LoVo (cell line): ENCODE measurements around the gene DNAAF5.
"Not testable (repeated sequence)": the region's sequence is repeated elsewhere in the genome, so short reads cannot be mapped to it uniquely, and the experiment has no call there.

Experiments used
- DNase-seq: peaks from one replicate; pipeline ENCODE4 v3.0.0-alpha.2; 2016; ENCODE audit warnings: low spot score

The DNAAF5 gene

DNA sequence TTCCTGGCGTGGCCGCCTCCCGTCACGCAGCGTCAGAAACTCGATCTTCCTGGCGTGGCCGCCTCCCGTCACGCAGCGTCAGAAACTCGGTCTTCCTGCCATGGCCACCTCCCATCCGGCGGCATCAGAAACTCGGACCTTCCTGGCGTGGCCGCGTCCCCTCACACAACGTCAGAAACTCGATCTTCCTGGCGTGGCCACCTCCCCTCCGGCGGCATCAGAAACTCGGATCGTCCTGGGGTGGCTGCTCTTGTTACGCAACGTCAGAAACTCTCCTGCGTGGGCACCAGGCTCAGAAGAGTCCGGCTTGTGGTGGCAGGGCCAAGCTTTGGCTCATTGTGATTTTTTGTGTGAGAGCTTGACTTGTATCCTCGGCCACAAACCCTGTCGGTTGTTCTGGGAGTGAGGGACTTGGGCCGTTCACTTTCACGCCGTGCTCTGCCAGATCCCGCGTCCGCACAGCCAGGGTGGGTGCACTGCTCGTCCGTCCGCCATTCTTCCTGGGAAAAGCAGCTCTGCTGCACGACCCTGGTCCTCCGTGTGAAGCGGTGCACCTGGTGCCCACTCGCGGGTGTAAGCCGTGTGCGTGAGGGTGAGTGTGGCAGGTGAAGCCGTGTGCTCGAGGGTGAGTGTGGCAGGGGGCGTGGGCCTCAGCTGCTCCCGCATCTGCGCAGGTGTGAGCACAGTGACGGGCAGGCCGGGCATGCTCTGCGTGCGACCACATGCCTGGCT is 56.4 kb downstream of the DNAAF5 start:
- no peak for DNase-seq

DNA sequence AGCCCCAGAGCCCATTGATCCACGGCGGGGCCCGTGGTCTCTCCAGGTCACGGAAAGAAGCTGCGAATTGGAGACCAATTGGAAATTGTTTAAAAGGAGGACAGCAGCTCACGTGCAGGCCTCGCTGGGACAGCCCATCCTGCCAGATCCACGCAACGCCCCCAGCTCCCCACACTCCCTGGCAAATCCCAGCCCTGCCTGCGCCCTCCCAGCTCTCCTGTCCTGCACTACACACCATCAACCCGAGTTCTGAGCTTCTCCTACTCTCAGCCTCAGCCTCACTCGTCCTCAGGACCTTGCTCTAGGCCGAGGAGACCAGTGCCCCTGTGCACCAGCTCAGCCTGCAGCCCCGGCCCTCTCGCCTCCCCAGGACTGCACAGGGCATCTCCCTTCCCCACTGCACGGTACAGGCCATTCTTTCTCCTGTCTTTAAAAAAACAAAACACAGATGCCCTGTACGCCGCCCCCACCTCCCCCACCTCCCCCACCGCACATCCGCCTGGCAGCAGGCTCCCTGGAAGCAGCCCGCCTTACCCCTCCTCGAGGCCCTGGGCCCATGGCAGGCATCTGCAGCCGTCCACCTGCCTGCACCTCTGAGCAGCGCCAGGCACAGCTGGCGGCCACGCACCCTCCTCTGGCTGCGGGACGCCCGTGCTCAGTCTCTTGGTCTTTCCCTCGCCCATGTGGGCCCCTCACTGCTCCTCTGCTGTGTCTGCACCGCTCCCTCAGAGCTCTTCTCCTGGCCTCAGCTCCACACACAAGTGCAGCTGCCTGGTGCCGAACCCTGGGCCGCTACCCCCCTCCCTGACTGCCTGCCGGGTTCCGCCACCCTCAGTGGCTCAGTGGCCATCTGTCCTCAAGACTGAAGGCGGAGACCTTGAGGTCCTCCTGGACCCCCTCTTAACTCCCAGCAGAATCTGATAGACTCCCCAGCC is 57.3 kb downstream of the DNAAF5 start:
- no peak for DNase-seq

DNA sequence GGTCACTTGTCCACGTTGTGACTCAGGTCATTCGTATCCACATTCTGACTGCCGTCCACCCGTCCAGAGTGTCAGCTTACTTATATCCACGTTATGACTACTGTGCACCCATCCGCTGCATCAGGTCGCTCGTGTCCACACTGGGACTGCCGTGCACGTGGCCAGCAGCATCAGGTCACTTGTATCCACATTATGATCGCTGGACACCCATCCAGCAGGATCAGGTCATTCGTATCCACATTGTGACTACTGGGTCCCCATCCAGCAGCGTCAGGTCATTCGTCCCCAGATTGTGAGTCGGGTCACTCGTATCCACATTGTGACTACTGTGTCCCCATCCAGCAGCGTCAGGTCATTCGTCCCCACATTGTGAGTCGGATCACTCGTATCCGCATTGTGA is 58.5 kb downstream of the DNAAF5 start:
- no peak for DNase-seq

DNA sequence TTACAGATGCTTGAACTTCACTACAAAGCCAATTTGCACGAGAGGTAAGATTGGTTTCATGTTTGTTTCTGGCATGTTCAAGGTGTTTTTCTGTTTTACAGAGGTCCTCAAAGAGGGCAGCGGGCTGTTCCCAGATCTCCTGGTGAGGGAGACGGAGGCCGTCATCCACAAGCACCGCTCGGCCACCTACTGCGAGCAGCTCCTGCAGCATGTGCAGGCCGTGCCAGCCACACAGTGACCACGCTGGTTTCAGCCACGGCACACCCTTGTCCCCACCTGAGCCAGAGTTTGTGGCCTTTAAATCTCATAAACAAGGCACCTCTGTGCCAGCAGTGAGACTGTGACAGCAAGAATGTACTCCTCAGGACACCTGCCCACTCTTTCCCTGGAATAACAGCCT is 58.9 kb downstream of the DNAAF5 start:
- no peak for DNase-seq

DNA sequence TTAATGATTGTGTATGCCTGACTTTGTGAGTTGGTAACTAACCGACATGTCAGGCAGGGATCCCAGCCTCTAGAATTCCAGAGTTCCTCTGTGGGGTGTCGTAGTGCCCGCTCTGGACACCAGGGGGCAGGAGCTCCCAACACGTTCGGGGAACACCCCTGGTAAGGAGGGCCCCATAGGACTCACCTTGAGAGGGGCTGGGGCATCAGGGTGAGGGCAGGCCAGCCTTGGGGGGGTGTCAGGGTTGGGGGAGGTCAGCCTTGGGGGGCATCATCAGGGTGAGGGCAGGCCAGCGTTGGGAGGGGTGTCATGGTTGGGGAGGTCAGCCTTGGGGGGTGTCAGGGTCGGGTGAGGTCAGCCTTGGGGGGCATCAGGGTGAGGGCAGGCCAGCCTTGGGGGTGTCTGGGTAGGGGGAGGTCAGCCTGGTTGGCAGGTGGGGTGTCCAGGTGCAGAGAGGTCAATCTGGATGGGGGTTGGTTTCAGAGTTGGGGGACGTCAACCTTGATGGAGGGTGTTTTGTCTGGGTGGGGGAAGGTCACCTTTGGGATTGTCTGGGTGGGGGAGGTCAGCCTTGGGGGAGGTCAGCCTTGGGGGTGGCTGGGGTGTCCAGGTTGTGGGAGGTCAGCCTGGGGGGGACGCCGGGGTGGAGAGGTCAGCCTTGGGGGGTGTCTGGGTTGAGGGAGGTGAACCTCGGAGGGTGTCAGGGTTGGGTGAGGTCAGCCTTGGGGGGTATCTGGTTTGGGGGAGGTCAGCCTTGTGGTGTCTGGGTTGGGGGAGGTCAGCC is 60.2 kb downstream of the DNAAF5 start:
- DNase-seq = peak; percentile 65

DNA sequence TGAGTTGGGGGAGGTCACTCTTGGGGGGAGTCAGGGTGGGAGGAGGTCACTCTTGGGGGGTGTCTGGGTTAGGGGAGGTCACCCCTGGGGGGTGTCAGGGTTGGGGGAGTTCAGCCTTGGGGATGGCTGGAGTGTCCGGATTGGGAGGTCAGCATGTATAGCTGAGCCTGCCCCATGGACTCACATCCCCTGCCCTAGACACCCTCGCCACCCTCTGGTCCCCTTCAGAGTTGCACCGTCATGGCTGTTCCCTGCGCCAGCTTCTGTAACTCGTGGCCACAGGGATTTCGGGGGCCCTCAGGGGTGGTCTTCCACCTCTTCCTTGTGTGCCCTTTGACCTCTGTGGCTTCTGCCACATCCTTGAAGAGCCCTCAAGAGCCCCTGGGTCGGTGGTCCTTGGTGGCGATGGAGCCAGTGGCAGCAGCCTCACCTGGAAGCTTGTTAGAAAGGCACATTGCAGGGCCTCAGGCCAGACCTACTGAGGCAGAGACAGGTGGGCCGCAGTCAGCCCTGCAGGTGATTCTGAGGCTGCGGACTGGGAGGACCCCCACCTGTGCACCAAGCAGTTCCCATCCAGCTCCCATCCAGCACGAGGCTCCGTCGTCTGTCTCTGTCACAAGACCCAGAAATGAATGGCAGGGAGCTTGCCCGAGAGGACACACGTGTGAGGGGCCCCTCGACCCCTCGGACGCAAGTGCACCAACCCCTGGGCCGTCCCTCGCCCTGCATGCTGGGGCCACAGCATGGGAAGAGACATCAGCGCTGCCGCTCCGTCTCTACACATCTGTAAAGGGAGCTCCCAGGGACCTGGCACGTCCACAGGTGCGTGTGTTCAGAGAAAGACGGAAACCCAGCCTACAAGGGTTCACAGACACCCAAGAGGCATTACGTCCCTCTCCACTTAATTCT is 61.1 kb downstream of the DNAAF5 start:
- DNase-seq = no peak

DNA sequence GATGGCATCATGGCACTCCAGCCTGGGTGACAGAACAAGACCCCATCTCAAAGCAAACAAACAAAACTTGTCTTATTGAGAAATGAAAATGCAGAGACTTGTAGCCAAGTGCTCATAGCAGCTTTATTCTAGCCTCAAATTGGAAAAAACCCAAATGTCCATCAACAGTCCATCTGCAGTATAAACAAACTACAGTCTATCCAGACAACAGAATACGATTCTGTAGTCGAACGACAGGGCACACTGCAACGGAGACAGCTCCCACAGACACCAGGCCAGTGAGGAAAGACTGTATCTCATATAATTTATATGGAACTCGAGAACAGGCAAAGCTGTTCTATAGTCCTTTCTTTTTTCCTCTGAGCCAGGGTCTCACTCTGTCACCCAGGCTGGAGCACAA is 65.0 kb downstream of the DNAAF5 start:
- DNase-seq = no peak

DNA sequence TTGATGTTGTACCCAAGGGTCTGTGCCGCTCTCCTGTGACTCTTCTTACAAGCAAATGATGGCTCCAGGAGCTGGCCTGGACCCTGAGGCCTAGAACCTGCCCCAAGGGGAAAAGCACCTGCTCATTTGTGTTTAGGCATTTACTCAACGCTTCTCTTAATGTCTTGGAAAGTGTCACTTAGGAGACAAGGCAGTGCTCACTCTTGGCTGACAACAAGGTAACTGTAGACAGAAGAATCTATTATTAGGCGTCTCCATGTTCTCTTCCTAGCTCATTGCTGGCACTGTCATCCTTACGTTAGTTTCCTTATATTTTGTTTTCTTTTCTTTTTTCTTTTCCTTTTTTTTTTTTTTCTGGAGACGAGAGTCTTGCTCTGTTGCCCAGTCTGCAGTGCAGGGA is 67.7 kb downstream of the DNAAF5 start:
- DNase-seq = no peak

DNA sequence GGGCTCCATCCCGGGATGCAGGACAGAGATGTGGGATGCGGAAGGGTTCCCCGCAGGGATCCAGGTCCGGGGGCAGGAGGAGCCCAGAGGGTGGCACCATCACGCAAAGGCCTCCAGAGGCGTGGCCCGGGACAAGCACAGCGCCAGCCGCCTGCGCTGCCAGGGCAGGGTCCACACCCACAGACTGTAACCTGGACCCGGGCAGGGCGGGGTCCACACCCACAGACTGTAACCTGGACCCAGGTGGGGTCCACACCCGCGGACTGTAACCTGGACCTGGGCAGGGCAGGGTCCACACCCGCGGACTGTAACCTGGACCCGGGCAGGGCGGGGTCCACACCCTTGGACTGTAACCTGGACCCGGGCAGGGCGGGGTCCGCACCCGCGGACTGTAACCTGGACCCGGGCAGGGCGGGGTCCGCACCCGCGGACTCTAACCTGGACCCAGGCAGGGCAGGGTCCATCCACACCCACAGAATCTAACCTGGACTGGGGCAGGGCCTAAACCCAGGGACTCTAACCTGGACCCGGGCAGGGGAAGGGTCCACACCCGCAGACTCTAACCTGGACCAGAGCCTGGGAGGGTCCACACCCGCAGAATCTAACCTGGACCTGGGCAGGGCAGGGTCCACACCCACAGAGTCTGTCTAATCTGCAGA is 68.3 kb downstream of the DNAAF5 start:
- DNase-seq = no peak

DNA sequence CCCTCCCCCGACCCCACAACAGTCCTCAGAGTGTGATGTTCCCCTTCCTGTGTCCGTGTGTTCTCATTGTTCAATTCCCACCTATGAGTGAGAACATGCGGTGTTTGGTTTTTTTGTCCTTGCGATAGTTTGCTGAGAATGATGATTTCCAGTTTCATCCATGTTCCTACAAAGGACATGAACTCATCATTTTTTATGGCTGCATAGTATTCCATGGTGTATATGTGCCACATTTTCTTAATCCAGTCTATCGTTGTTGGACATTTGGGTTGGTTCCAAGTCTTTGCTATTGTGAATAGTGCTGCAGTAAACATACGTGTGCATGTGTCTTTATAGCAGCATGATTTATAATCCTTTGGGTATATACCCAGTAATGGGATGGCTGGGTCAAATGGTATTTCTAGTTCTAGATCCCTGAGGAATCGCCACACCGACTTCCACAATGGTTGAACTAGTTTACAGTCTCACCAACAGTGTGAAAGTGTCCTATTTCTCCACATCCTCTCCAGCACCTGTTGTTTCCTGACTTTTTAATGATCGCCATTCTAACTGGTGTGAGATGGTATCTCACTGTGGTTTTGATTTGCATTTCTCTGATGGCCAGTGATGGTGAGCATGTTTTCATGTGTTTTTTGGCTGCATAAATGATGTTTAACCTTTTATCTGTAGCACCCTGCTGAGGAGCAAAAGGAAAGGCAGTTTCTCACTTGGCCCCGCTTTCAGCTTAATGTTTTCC is 70.1 kb downstream of the DNAAF5 start:
- DNase-seq = not testable (repeated sequence)

DNA sequence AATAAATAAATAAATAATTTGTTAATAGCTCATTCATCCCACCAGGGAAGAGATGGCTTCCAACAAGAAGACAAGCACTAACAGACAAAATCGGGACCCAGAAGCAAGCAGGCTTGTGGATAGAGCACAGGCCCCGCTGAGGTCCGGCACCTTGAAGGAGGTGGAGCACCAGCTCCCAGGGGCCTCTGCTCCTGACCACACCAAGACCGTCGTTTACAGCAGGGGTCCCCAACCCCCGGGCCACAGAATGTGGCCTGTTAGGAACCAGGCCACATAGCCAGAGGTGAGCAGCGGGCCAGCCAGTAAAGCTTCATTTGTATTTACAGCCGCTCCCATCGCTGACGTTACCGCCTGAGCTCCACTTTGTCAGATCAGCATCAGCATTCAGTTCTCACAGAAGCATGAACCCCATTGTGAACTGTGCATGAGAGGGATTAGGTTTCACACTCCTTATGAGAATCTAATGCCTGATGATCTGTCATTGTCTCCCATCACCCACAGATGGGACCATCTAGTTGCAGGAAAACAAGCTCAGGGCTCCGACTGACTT is 72.5 kb downstream of the DNAAF5 start:
- no peak for DNase-seq

DNA sequence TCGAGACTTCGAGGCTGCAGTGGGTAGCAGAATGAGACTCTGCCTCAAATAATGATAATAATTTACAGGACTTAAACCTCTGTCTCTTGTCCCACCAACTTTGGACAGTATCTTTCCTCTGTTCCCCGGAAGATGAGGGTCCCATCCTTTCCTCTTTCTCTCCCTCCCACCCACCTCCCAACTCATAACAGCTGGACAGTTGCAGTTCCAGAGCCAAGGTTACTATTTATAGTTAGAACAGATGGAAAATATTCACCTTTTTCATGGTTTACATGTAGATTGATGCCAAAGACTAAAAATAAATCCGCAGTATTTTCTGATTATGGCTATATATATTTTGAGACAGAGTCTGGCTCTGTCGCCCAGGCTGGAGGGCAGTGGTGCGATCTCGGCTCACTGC is 74.2 kb downstream of the DNAAF5 start:
- no peak for DNase-seq

DNA sequence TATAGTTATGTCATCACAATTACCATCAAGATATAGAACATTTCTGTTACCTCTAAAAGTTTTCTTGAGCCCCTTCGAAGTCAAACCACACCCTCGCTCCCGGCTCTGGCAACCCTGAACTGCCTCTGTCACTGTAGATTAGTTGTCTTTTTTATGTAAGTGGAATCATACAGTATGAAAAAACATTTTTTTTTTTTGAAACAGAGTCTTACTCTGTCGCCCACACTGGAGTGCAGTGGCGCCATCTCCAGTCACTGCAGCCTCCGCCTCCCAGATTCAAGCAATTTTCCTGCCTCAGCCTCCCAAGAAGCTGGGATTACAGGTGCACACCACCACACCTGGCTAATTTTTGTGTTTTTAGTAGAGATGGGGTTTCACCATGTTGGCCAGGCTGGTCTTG is 74.9 kb downstream of the DNAAF5 start:
- not testable (repeated sequence) for DNase-seq

DNA sequence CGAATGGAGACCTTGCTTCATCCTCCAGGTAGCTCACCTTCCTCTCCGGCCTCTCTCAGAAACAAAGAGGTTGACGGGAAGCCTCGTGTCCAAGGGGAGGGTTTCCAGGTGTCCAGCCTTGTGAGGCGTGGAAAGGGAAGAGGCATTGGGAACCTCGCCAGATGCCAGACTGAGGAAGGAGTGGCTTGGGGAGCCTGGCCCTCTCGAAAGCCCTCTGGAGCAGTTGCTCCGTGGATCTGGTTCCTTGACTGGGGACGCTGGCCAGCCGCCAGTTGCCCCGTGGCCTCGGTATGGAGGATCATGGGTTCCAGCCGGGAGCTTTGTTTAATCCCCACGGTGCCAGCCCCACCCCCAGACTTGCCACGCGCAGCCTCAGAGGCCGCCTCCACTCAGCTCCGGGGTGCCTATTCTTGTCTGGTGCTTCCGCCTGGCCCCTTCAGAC is 75.5 kb downstream of the DNAAF5 start:
- peak; percentile 32 for DNase-seq

DNA sequence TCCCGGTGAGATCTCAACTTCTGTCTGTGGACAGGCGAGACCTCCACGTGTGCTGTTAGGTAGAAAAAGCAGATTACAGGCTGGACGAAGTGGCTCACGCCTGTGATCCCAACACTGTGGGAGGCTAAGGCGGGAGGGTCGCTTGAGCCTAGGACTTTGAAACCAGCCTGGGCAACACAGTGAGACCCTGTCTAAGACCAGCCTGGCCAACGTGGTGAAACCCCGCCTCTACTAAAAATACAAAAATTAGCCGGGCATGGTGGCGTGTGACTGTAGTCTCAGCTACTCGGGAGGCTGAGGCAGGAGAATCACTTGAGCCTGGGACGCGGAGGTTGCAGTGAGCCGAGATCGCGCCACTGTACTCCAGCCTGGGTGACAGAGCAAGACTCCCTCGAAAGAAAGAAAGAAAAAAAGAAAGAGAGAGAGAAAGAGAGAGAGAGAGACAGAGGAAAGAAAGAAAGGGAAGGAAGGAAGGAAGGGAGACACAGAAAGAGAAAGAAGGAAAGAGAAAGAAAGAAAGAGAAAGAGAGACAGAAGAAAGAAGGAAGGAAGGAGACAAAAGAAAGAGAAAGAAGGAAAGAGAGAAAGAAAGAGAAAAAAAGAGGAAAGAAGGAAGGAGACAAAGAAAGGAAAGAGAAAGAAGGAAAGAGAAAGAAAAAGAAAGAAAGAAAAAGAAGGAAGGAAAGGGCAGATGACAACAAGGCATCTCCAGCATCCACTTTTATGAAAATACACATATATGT is 76.2 kb downstream of the DNAAF5 start:
- no peak for DNase-seq

DNA sequence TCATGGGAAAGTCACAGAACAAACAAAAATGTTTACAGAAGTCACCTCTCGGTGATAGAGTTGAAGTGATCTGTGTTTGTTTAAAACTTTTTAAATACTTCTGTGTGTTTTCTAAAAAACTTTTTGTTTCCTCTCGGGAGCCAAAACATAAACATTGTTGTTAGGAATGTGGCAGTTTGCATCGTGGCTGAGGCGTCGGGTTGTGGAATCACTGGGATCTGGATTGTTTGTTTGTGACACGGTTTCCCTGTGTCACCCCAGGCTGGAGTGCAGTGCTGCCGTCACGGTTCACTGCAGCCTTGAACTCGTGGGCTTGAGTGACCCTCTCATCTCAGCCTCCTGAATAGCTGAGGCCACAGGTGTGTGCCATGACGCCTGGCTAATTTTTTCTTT is 76.7 kb downstream of the DNAAF5 start:
- DNase-seq = no peak

DNA sequence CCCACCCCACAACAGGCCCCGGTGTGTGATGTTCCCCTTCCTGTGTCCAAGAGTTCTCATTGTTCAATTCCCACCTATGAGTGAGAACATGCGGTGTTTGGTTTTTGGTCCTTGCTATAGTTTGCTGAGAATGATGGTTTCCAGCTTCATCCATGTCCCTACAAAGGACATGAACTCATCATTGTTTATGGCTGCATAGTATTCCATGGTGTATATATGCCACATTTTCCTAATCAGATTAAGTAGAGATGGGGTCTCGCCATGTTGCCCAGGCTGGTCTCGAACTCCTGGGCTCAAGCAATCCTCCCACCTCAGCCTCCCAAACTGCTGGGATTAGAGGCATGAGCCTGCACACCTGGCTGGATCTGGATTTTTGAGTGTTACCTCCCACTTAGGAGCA is 77.3 kb downstream of the DNAAF5 start:
- DNase-seq = not testable (repeated sequence)

DNA sequence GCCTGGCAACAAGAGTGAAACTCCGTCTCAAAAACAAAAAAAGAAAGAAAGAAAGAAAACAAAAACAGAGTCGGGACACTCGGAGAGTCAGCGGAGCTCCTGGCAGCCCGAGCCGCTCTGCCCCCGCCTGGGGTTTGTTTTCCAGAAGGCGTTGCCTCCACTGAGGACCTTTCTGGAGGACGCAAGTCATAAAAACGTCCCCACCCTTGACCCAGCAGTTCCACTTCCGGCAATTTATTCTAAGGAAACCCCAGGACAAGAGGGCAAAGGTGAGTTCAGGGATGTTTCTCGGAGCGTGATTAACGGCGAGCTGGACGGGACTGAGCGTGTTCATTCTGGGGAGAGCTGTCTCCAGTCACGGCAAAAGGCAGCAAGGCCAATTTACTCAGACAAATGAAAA is 78.8 kb downstream of the DNAAF5 start:
- DNase-seq = peak; percentile 80
